ENCODE measurements around the gene SYNJ2.

Gene SYNJ2

DNA sequence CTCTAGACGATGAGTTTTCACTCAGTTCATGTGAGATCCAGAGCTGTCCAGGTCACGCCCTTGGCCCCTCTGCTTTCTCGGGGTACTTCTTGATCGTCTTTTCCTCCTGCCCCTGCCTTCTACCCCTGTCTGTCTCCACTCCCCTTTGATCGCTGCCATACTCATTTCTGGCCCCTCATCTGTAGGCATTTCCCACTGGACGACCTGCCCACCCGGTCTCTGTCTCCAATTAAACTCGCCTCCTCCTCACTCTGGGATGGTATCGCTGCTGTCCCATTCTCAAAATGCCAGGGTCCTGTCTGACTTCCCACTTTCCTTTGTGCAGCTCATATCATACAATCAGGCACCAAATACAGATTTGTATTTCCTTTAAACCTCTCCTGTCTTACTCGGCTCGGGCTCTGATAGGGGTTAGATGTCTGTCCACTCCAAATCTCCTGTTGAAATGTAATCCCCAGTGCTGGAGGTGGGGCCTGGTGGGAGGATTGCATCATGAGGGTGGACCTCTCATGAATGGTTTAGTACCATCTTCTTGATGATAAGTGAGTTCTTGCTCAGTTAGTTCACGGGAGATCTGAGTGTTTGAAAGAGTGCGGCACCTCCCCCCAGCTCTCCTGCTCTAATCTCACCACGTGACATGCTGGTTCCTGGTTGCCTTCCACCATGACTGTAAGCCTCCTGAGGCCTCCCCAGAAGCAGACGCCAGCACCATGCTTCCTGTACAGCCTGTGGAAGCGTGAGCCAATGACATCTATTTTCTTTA is 3.5 kb upstream of the SYNJ2 start:
- no peak for DNase-seq (ENCODE audit: low read depth in 3 of 3)

DNA sequence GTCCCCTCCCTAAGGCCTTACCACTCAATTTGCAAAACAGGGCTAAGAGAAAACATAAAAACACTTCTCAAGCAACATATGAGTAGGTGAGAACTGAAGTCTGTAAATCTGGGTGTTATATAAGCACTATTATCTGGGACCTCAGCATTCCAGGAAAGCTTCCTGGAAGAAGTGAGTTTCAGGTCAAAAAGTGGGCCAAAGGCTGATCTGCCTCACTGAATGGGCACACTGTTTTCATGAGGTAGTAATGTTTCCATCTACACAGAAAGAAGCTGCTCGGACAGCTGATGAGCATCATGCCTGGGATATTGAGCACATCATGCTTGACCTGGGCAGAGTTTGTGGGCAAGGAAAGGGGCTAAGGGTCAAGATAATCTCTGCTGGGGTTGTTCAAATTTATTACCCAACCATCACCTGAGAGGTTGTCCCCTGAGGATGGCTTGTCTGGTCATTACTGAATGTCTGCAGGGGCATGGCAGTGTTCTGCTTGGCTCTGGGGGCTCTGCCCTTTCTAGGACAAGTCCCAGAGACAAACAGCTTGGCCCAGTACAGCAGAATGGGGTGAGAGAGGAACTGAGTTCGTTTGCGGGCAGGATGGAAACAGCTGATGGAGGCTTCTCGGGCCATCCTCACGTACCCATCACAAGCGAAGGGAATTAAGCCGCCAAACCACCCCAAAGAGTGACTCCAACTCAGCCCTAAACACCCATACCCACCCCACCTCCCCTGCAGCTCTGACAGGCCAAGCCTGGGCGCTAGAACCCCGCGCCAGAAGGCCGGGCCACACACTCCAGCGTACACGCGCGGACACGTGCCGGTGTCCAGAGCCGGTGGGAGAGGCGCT is 1.2 kb upstream of the SYNJ2 start:
- no peak for DNase-seq (ENCODE audit: low read depth in 3 of 3)

DNA sequence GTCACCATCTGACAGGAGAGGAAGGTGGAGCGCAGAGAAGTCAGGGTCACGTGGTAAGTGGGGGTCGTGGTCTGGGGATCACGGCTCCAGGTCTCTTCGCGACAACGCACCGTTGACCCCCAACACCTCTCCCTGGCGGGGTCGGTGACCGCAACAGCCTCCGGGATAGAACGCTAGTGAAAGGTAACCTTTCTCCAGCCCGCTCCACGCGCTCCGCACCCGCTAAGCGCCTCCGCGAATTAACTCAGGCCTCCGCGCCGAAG is 600 bp upstream of the SYNJ2 start:
- DNase-seq (ENCODE audit: low read depth in 3 of 3), result no peak

DNA sequence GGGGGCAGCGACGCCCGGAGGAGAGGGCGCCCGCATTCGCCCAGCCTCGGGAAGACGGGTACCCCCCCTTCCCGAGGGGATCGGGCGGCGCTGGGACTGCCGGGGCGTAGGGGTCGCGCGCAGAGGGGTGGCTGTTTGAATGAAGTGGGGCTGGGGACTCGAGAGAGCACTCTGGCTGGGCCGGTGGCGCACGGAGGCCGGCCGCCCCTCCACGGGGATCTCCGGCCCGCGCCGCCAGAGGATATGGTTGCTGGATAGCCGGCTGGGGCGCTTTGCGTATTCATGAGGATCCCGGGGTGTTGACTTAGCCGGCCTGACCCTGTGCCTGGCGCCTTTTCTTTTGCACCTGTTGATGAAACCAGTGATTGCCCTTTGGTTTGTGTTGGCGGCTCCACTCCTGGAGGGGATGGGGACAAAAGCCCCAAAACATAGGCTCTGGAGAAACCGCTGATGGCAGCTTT is 469 bp downstream of the SYNJ2 start:
- no peak for DNase-seq (ENCODE audit: low read depth in 3 of 3)

DNA sequence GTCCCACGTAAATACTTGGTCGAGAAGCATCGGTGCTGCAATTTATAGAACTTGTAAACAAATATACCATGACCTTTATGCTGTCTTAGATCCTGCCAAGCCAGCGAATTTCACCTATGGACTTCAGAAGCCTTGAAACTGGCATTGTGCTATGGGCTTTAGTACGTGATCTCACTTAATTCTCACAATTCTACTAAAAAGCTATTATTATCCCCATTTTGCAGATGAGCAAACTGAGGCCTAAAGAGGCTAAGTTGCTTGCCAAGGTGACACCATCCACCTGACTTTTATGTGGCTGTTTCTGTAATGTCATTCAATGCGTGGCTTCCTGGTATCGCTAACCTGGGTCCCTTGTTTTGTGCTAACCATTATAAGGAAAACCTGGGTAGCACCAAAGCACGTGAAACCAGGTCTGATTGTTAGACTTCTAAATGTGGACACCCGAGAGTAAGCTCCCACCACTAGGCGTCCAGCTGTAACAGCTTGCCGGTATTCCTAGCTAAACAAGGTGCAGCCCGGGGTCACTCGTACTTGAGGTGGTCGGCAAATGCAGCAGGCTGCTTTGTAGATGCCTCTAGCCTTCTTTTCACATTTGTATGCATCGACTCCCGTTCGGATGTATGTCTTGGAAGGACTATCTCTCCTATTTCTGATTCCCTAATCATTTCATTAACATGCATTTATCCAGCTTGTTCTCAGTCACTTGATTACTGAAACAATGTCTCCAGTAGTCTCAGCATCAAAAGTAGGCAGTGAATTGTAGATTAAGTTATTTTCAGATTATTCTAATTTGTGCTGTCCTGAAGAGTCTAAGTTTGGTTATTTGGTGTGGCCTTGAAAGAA is 1.1 kb downstream of the SYNJ2 start:
- no peak for DNase-seq (ENCODE audit: low read depth in 3 of 3)

DNA sequence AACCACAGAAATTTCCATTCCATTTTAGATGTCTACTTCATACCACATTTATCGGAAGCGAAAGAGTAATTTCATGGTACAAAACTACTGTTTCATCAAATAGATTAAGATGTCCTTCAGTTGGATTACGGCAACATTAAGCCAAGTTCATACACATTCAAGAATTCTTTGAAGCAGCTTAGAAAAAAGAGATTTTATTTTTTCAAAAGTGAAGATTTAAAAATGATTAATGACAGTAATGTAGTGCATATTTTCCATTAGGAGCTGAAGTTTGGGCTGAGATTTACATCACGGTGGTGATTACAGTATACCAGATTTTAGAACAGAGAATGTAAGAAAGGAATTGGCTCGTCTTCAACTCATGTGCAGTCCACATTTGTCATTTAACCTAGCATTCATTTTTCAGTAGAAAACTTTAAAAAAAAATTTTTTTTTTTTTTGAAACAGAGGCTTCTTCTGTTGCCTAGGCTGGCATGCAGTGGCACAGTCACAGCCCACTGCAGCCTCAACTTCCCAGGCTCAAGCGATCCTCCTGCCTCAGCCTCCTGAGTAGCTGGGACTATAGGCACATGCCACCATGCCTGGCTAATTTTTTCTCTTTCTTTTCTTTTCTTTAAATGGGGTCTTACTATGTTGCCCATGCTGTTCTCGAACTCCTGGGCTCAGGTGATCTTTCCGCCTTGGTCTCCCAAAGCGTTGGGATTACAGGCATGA is 1.9 kb downstream of the SYNJ2 start:
- no peak for DNase-seq (ENCODE audit: low read depth in 3 of 3)

DNA sequence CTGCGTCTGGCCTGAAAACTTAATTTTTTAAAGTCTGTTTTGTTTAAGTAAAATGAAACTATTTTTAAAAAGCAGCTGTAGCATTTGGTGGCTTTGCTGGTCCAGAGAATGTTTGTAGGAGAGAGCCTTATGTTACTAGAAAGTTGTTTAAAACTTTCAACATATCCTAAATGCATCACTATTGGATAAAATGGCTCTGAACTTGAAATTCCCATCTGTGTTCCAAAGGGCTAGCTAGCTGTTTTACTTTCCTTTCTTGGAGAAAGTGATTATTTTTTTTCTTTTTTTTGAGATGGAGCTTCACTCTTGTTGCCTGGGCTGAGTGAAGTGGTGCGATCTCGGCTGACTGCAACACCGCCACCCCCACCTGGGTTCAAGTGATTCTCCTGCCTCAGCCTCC is 2.5 kb downstream of the SYNJ2 start:
- no peak for DNase-seq (ENCODE audit: low read depth in 3 of 3)

DNA sequence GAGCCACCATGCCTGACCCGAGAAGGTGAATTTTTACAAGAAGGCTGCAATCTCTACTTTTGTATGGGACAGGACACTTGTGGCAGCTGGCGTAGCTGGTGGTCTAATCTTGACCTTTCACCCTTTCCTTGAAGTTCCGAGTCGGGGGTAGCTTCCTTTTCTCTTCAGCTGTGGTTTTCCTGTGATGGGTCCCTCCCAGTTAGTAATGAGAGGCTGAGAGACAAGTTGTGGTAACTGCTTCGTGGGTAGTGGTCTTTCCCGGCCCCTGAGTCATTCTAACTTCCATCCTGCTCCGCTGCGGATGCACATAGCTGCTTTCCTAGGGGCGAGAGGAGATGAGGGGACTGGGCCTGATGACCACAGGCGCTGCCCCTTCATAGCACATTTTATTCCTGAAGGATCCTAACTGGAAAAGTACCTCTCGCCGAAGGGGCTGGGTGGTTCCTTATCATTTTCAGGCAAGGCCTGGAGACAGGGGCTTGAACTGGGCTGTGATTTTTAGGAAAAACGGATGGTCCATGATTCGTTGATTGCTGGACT is 3.1 kb downstream of the SYNJ2 start:
- no peak for DNase-seq (ENCODE audit: low read depth in 3 of 3)

DNA sequence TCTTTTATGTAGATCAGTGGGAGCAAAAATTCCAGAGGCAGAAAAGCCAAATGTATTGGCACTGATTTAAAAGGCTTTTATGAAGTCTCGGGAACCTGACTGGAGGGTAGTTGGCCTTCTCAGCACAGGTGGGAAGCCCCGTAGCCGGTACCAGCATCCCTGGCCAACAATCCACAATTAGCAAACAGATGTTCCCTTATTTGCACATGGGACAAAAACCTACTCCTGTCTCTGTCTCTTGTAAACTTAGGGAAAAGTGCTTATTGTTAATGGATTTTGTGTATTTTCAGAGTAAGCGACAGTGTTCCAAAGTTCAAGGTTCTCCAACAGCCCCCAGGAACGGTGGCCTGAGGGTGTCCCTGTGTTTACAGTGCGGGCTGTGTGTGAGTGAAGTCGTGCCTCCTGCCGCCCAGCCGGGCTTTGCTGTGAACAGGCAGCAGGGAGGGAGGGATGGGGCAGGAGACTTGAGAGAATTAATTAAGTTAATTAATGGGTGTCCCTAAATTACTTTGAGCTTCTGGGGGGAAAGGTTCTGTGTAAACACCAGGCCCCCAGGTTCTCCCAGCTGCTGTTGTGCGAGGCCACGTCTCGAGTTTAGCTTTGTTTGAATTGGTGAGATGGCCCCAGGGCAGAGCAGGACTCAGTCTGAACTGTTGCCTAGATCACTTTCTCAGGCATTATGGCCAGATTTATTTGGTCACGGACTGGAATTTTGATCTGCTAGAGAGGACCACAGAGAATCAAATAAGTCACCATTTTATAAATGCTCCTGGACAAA is 3.9 kb downstream of the SYNJ2 start:
- no peak for DNase-seq (ENCODE audit: low read depth in 3 of 3)

DNA sequence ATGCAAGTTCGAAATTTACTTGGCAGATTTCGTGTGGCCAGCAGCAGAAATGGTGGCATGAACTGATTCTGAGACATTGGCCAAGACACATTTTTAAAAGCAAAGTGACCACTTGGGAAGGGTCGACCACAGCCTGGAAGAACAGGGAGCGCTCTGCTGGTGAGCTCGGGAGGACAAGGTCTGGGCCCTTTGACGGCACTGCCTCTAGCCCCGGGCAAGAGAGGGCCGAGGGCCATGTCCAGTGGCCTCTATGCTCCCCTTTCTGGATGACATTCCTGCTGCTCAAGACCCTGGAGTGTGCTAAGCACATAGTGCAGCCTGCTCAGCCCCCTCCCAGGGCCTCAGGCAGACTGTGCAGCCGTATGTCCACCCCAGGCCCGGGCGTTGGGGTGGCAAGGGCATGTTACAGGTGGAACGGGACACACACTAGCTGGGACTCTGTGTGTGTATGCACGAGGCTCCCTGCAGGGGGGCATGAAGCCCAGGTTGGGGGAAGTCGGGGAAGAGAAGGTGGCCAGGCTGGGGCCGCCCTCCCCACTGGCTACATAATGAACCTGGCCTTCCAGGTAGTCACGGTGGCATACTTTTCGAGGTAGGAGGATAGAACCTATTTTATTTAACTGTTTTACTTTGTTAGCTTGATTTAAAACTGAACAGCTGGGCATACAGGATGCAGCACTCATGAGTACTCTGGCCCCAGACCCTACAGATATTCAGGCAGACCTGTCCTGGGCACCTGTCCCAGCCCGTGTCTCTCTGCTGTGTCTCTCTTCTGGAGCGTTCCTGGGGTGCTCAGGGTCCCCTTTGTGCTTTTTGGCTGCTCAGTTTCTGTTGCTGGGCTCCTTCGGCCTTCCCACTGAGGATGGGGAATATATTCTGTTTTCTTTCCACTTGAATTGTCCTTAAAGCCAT is 6.4 kb downstream of the SYNJ2 start:
- DNase-seq (ENCODE audit: low read depth in 3 of 3), result no peak

DNA sequence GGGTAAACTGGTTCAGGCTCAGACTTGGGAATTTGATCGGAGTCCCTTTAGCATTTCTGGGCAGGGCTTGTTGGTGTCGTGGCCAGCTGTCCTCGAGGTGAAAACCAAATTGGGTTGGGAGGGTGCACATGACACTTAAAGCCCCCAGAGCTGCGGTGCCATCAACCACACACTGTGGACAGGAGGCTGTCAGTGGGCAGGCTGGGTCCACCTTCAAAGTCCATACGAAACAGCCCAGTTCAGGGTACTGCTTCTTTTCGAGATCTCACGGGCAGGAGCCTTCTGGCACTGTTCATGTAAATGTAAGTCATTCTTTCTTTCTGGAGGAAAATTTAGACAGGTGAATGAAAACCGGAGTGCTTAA is 7.0 kb downstream of the SYNJ2 start:
- no peak for DNase-seq (ENCODE audit: low read depth in 3 of 3)

DNA sequence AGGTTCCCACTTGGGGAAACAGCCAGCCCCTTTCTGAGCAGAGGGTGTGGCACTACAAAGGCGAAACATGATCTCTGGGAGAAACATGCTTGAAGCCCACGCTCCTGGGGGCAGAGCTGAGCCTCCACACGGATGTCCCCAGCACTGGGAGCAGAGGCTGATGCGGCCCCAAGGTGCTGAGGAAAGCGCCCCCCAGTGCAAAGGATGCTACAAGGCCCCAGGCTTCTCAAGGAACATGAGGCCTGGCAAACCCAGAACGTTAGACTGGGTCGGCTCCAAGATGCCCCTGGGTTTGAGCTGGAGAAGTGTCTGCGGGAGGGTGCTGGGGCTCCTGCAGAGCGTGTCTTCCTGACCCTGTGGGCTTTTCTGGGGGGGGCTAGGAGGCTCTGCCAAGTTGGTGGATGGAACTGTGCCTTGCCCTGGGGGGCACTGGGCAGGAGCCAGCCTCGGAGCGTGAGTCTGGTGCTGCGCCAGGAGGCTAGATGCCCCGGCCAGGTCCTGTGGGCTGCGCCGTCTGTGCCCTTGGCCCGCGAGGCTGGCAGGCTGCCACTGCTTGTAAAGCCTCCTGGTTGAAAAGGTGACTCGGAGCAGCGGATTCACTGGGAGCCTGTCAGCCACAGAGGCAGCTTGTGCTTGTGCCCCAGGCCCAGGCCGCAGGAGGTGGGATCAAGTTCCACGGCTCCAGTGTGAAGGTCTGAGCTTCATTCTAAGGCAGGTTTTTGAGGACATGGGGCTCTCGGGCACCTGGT is 8.1 kb downstream of the SYNJ2 start:
- DNase-seq (ENCODE audit: low read depth in 3 of 3), result no peak

DNA sequence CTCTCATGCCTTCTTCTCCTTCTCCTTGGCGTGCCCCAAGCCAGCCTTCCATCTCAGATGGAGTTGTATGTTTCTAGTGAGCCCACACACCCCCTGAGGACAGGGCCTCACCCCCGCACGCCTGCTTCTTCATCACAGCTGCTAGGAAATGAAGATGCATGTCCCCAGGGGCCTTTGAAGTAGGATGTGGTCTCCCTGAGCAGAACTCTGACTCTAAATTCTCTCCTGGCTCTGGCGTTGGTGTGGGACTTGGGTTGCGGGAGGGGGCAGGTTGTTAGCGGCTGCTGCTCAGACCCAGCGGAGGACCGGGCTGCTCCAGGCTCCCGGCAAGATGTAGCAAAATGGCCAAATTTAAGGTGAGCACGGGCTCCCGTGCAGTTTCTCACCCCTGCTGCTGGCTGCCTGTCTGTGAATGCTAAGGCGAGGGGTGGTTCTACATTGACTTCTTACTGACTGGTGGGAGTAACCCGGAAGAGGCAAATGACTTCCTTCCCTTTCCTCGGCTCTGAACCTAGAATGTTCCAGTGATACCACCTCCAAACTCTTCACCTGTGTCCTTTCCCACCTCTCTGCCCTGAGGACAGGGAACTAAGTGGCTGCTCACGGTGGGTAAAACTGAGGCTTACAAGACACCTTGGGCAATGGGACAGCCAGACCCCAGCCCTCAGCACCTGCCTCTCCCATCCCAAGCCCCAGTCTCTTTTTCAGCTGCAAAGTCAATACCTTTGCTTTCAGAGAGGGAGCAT is 8.8 kb downstream of the SYNJ2 start:
- DNase-seq (ENCODE audit: low read depth in 3 of 3), result peak in 2 of 3 experiments; percentile 31 to 42

DNA sequence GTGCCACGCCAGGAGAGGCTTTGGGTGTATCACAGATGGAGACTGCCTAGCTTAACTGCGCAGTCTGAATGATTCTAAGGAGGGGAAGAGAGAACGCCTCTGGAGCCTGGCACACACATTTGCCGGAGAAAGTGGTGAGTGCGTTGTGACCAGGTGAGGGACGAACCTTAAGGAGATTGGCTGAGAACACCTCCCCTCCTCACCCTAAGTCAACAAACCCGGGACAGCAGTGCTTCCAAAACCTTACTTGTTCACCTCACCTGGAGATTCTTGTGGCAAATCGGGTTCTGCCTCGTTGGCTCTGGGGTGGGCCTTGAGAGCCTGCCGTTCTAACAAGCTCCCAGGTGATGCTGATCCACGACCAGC is 9.4 kb downstream of the SYNJ2 start:
- no peak for DNase-seq (ENCODE audit: low read depth in 3 of 3)

DNA sequence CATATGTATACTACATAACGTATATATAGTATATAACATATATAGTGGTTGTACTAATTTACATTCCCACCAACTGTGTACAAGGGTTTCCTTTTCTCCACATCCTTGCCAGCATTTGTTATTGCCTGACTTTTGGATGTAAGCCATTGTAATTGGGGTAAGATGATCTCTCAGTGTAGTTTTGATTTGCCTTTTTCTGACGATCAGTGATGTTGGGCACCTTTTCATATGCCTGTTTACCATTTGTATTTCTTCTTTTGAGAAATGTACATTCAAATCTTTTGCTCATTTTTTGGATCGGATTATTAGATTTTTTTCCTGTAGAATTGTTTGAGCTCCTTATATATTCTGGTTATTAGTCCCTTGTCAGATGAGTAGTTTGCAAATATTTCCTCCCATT is 11.4 kb downstream of the SYNJ2 start:
- DNase-seq (ENCODE audit: low read depth in 3 of 3), result no peak

DNA sequence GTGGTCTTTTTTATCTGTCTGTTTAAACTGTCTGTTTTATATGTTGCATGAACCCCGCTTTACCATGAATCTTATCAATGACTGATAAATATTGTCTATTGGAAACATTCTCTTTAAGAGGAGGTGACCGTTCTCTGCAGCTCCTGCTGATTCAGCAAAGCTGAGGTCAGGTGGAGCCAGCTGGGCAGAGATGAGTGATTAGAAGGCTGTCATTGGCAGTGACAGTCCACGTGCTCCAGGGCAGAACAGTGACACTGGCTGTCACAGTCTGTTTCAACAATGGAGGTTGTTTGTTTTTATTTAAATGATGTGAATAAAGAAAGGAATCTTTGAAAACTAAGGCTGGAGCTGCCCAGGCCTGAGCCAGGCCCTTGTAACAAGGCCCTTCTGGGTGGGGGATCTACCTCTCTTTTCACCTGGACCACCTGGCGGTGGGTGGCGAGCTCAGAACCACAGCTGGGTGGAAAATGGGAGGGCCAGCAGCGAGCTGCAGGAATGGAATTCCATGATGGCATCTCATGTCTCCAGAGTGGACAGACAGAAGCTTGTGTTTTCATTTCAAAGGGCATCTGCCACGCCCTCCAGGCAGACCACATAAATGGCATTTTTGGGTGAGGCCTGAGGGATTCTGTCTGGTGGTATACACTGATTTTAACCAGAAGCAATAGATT is 12.6 kb downstream of the SYNJ2 start:
- no peak for DNase-seq (ENCODE audit: low read depth in 3 of 3)

DNA sequence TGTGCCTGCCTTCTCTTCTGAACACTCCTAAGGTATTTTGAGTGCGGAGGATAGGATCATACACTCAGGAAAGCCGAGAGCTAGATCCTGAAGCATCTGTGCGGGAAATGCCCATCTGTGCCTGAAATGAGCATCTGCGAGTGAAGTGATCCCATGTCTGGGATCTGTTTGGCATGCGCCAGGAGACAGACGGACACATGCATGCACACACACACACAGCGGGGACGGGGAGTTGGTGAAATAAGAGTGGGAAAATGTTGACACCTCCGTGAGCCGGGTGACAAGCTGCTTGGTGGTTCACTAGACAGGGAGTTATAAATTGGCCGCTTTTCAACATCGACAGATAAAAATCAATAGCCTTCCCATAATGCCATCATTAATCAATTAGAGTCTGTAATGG is 13.8 kb downstream of the SYNJ2 start:
- no peak for DNase-seq (ENCODE audit: low read depth in 3 of 3)

DNA sequence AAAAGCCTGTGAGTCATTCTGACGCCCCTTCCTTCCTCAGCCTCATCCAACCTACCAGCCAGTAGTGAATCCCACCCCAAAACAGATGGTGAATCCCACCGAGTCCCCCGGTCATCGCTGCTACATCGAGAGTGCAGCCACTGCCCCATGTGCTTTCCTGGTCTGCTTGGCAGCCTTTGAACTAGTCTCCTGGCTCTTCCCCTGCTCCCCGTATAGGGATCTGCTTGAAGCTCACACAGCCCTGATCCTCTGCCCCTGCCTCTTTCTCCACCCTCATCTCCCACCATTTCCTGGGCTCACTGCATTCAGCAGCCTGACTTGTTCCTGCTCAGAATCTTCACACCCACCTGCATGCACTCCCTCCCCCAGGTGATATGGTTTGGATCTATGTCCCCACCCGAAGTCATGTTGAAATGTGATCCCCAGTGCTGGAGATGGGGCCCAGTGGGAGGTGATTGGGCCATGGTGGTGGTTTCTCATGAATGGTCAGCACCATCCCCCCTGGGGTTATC is 14.6 kb downstream of the SYNJ2 start:
- DNase-seq (ENCODE audit: low read depth in 3 of 3), result no peak
